ENCODE data around the gene BCR. TPM values are rescaled to one million over a fixed set of nuclear protein-coding genes. Genes with fewer than 3 reads are reported as not detected.

BCR gene
- total RNA-seq, 1 donor from 2014 or later = 32.0 TPM

DNA sequence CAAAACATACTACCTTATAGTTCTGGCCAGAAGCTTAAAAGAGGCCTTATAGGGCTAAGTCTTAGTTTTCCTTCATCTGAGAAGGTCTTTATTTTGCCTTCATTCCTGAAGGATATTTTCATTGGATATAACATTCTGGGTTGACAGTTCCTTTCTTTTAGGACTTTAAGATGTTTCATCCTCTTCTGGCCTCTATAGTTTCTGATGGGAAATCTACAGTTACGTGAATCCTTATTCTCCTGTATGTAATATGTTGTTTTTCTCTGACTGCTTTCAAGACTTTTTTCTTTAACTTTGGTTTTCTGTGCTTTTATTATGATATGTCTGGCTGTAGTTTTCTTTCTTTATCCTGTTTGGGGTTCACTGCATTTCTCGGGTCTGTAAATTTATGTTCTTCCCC, 48.2 kb downstream of the BCR start:
- Mint-ChIP-seq H3K27ac (no peak overlapping the region), H3K9me3 (peaks cover 25% of the 10 kb centered on the region), H3K4me1 (ENCODE audit: low read depth) (peaks cover 30% of the 10 kb centered on the region), H3K4me3 (ENCODE audit: low read depth) (no peak overlapping the region), H3K36me3 (ENCODE audit: low read depth) (peaks cover 42% of the 10 kb centered on the region), H3K27me3 (ENCODE audit: low read depth) (no peaks in the 10 kb centered on the region)
- no peak for DNase-seq (ENCODE audit: low spot score)
- intact Hi-C loops (cut with micrococcal nuclease) = no loop called here

DNA sequence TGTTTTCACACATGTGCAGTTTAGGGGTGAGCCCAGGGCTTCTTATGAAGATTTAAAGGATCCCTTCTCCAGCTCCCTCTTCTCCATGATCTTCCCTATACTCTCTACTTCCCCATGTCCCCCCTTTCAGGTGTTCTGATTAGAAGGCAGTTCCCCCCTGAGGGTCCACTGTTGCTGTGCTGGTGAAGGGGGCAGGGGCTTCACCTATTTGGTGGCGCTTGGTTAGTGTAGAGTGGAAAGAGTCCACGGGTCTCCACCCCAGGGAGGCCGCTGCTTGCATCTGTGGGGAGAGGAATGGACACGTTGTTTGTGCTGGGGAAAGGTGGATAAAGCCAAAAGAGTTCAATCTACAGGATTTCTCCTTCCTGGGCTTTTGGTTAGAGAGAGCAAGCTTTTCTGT, 49.3 kb downstream of the BCR start:
- Mint-ChIP-seq H3K27ac (no peak overlapping the region), H3K36me3 (ENCODE audit: low read depth) (peaks cover 49% of the 10 kb centered on the region)

DNA sequence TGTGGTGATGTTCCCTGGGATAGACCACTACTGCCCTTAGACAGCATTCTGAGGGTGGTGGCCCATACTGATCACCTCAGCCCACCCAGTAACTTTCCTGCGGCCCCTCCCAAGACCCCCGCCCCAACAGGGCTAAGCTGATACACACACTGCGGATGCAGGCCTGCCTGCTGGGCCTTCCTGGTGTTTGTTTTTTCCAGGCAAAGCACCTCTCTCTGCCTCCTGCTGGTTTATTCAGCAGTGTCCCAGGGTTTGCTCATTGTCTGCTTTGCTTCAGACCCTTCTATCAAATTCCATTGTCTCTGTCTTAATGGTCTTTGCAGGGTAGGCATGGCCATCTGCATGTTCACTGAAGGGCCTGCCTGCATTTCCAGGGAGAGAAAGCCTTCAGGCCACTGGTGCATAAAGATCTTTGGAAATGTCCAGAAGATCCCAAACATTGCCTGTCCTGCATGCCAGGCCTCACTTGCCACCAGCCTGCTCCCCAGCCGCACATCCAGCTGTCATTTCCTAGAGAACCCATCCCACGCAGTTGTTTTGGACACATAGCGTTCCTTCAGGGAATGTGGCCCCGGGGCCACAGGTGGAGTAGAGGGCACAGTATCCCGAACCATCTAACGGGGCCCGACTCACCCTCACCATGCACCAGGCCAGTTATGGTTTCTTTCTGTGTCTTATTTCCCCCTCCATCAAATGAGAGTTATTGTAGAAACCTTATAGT, 50.2 kb downstream of the BCR start:
- Mint-ChIP-seq H3K36me3 (ENCODE audit: low read depth) (peaks cover 49% of the 10 kb centered on the region), H3K4me3 (ENCODE audit: low read depth) (no peak overlapping the region), H3K27ac (no peak overlapping the region), H3K4me1 (ENCODE audit: low read depth) (peaks cover 25% of the 10 kb centered on the region), H3K27me3 (ENCODE audit: low read depth) (no peaks in the 10 kb centered on the region), H3K9me3 (peaks cover 28% of the 10 kb centered on the region)
- no peak for DNase-seq (ENCODE audit: low spot score)
- intact Hi-C loops (cut with micrococcal nuclease) = no loop called here

More for the DNA sequence above, 49.3 kb downstream of the BCR start:
- H3K4me3 Mint-ChIP-seq (ENCODE audit: low read depth) = no peak overlapping the region
- DNase-seq (ENCODE audit: low spot score) = no peak
- peaks cover 34% of the 10 kb centered on the region for H3K4me1 Mint-ChIP-seq (ENCODE audit: low read depth)
- H3K9me3 Mint-ChIP-seq = peaks cover 28% of the 10 kb centered on the region
- H3K27me3 Mint-ChIP-seq (ENCODE audit: low read depth) = no peaks in the 10 kb centered on the region
- intact Hi-C loops (cut with micrococcal nuclease) = no loop called here

DNA sequence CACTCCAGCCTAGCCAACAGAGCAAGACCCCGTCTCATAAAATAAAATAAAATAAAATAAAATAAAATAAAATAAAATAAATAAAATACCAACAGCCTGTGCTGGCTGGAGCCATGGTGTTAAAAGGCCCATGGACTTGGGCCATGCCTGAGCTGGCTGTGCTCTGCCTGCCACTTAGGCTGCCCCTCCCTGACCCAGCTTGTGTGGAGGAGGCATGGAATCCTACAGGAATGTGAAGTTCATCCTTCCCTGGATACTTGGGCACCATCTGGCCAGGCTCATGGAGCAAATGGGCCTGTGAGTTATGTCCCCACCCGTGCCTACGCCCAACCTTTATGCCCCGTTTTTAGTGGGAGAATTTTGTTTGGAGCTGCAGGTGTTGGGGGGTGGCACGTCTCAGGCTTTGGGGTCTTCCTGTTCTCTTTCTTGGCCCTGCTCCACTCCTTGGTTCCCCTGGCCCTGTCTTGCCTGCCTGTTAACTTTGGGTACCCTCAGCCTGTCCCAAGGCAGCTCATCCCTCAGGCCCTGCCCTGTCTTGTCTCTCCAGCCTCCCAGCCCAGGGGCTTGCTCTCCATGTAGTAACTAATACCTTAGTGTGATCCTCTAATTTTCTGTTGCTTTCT, 51.3 kb downstream of the BCR start:
- Mint-ChIP-seq H3K4me1 (ENCODE audit: low read depth) (peaks cover 14% of the 10 kb centered on the region), H3K36me3 (ENCODE audit: low read depth) (peaks cover 48% of the 10 kb centered on the region)

DNA sequence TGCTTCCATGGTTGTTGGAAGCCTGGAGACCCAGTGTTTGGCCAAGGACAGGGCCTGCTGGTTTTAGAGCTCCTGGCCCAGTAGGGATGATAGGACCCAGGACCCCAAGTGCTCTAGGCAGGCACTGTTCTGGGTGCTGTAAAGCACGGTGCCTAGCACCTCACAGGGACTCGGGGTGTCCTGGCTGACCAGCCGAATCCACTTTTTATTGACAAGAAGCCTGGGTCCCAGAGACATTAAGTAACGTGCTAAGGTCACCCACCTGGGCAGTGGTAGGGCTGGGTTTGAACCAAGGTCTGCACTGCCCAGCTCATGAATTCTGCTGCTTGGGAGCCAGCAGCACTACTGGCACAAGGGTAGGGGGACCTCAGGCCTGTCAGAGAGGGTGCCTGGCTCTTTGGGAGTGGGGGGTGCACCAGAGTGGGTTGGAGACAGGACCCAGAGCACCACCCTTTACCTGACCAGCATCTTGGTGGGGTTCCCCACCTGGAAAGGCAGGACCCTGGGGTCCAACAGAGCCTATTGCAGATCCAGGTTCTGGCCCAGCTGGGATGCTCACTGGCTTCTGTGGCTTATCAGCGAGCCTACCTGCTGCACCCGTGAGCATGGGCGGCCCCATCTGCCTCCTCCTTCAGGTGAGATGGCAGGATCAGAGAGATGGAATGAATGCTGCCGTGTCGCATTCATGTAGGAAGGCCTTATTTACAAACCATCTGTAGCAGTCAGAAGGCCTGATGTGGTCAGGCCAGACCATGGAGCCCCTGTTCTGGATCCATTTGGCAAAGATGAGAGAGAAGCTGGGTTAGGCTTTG, 52.0 kb downstream of the BCR start:
- H3K27ac Mint-ChIP-seq = no peak overlapping the region
- intact Hi-C loops (cut with micrococcal nuclease) = no loop called here
- no peak overlapping the region for H3K4me3 Mint-ChIP-seq (ENCODE audit: low read depth)
- H3K36me3 Mint-ChIP-seq (ENCODE audit: low read depth) = peaks cover 42% of the 10 kb centered on the region
- H3K4me1 Mint-ChIP-seq (ENCODE audit: low read depth) = peaks cover 13% of the 10 kb centered on the region
- DNase-seq (ENCODE audit: low spot score) = no peak
- H3K9me3 Mint-ChIP-seq = peaks cover 28% of the 10 kb centered on the region
- H3K27me3 Mint-ChIP-seq (ENCODE audit: low read depth) = no peaks in the 10 kb centered on the region

More for the DNA sequence above, 51.3 kb downstream of the BCR start:
- no peak for DNase-seq (ENCODE audit: low spot score)
- H3K9me3 Mint-ChIP-seq = peaks cover 28% of the 10 kb centered on the region
- no peak overlapping the region for H3K4me3 Mint-ChIP-seq (ENCODE audit: low read depth)
- no peaks in the 10 kb centered on the region for H3K27me3 Mint-ChIP-seq (ENCODE audit: low read depth)
- intact Hi-C loops (cut with micrococcal nuclease) = no loop called here
- H3K27ac Mint-ChIP-seq = no peak overlapping the region

DNA sequence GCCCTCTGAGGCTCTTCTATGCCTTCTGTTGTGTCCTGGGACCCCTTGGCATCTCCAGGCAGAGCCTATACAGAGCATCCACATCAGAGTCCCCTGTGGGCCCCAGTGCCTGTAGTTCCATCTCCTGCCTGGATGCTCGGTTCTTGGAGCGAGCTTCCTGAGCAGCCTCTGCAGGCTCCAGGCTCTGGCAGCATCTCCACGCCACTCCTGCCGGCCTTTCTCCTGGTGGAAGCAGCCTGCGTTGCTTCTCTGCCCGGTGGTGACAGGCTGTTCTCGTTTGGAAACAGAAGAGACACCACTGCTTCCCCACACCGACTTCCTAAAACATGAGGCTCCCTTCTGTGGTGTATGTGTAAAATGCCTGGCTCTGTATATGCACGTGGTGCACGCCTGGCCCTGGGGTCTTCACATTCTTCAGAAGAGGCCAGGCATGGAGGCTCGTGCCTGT, 52.8 kb downstream of the BCR start:
- Mint-ChIP-seq H3K4me1 (ENCODE audit: low read depth) (peaks cover 20% of the 10 kb centered on the region), H3K9me3 (peaks cover 22% of the 10 kb centered on the region), H3K27ac (no peak overlapping the region), H3K27me3 (ENCODE audit: low read depth) (no peaks in the 10 kb centered on the region), H3K4me3 (ENCODE audit: low read depth) (no peak overlapping the region), H3K36me3 (ENCODE audit: low read depth) (peaks cover 36% of the 10 kb centered on the region)
- intact Hi-C loops (cut with micrococcal nuclease) = no loop called here
- DNase-seq (ENCODE audit: low spot score) = no peak

DNA sequence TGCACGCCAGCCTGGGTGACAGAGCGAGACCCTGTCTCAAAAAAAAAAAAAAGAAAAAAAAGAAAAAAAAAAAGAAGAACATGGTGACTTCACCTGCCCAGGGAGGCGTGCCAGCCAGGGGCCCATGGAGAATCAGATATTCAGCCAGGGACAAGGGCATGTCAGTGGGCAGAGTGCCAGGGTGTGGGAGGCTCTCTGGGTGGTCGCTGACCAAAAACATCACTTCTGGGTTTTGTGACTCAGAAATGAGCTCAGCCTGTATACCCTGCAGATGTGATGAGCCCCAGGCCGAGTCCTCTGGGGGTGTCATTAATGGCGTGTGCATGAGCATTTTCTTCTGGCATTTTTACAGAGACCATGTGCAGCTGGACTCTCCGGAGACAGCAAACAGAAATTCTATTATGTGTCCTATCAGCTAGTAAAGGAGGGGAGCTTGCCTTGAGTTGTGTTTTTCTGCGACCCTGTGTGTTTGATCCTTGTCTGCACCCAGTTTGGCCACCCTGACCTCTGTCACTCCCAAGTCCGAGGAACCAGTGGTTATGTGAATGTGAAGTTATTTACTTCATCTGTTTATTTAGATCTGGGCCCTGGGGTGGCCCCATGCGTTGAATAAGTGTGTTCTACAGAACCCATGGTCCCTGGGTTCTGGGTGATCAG, 53.6 kb downstream of the BCR start:
- DNase-seq (ENCODE audit: low spot score) = no peak
- Mint-ChIP-seq H3K27me3 (ENCODE audit: low read depth) (no peaks in the 10 kb centered on the region), H3K4me3 (ENCODE audit: low read depth) (no peak overlapping the region), H3K4me1 (ENCODE audit: low read depth) (peaks cover 16% of the 10 kb centered on the region), H3K36me3 (ENCODE audit: low read depth) (peaks cover 29% of the 10 kb centered on the region), H3K27ac (no peak overlapping the region), H3K9me3 (peaks cover 14% of the 10 kb centered on the region)
- intact Hi-C loops (cut with micrococcal nuclease) = no loop called here

DNA sequence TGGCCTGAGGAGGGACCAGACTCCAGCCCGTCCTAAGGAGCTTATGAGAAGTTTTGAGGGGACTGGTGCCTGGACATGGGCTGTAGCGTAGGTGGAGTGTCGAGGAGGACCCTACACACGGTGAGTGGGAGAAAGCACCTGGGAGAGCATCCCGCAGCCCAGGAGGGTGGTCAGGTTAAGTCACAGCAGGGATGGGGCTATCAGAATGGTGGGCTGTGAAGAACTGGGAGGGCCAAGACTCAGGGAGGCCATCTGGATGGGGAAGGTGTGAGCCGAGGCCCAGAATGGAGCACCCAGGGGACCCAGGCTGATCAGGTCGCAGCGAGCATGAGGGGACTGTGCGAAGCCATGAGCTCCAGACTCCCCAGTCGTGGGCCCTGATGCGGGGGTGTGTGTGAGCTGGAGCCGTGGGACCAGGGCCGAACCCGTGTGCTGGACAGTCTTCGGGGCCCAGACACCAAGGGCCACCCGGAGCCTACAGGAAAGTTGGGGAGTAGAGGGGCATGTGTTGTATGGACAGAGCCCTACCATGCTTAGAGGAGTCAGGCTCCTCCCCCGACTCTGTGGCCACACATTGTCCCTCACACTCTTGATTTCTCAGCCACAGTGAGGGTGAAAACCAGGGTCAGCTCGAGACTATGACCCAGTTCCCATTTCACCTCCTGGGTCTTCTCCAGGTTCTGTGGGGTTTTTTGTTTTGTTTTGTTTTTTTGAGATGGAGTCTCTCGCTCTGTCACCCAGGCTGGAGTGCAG, 54.3 kb downstream of the BCR start:
- Mint-ChIP-seq H3K9me3 (peaks cover 7% of the 10 kb centered on the region), H3K36me3 (ENCODE audit: low read depth) (peaks cover 24% of the 10 kb centered on the region), H3K27me3 (ENCODE audit: low read depth) (no peaks in the 10 kb centered on the region), H3K27ac (no peak overlapping the region), H3K4me1 (ENCODE audit: low read depth) (peaks cover 16% of the 10 kb centered on the region), H3K4me3 (ENCODE audit: low read depth) (no peak overlapping the region)
- DNase-seq (ENCODE audit: low spot score) = no peak
- intact Hi-C loops (cut with micrococcal nuclease) = no loop called here

- Mint-ChIP-seq H3K9me3 (peaks cover 3% of the 10 kb centered on the region), H3K36me3 (ENCODE audit: low read depth) (peaks cover 16% of the 10 kb centered on the region), H3K27me3 (ENCODE audit: low read depth) (no peaks in the 10 kb centered on the region), H3K4me1 (ENCODE audit: low read depth) (peaks cover 16% of the 10 kb centered on the region), H3K4me3 (ENCODE audit: low read depth) (no peak overlapping the region), H3K27ac (no peak overlapping the region)
- no peak for DNase-seq (ENCODE audit: low spot score)
- intact Hi-C loops (cut with micrococcal nuclease) = no loop called here
These were observed 55.1 kb downstream of the BCR start for GRCh38 chr22:23235425-23235824.

DNA sequence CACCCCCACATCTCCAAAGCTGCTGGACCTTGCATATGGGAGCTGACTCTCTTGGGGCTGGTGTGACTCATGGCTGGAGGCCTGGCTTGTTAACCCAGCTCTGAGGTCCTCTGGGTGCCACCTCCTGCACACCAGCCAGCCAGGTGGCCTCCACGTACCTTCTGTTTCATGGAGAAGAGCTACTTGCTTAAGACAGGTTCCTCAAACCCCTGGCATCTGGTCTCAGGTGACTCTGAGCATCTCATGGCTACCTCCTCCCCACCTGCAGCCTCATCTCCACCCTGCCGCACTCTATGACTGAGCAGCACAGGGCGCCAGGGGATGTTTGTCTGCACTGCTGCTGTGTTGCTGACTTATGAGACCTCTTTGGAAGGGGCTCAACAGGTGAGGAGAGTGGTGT, 55.7 kb downstream of the BCR start:
- peaks cover 3% of the 10 kb centered on the region for H3K9me3 Mint-ChIP-seq
- no peak overlapping the region for H3K4me3 Mint-ChIP-seq (ENCODE audit: low read depth)
- H3K27me3 Mint-ChIP-seq (ENCODE audit: low read depth) = no peaks in the 10 kb centered on the region
- no peak overlapping the region for H3K27ac Mint-ChIP-seq
- peaks cover 18% of the 10 kb centered on the region for H3K36me3 Mint-ChIP-seq (ENCODE audit: low read depth)
- peaks cover 21% of the 10 kb centered on the region for H3K4me1 Mint-ChIP-seq (ENCODE audit: low read depth)
- intact Hi-C loops (cut with micrococcal nuclease) = no loop called here
- no peak for DNase-seq (ENCODE audit: low spot score)

DNA sequence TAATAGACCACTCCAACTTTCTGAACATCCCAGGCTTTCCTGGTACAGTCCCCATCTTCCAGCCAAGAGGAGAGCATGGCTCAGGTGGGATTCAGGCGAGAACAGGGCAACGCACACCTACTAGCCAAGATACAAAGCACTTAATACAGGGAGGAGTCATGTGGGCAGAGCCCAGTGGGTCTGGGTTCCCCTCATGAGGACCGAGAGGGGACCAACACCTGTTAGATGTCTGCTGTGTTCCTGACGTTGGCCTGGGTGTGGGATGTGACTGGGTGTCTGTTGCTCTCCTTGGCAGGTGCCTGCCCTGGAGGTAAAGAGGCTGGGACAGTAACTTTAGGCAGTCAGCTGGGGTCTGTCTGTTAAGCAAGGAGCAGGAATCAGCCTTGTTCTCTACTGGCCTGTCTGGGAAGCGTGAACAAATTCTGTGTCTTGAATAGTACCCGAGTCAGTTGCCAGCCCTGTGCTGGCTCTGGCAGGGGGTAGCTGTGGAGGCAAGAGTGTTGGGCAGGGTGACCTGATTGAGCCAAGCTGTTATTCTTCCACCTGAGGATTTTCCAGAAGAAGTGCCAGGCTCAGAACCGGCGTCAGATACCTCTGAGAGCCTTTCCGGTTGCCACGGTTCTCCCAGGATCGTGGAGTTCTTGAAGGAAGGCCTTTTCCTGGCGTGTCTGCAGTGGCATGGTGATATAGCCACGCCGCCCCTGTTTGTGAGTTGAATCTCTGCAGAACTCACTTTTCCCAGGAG, 56.3 kb downstream of the BCR start:
- Mint-ChIP-seq H3K36me3 (ENCODE audit: low read depth) (peaks cover 18% of the 10 kb centered on the region), H3K4me1 (ENCODE audit: low read depth) (peaks cover 24% of the 10 kb centered on the region), H3K27me3 (ENCODE audit: low read depth) (no peaks in the 10 kb centered on the region), H3K4me3 (ENCODE audit: low read depth) (no peak overlapping the region), H3K9me3 (peaks cover 3% of the 10 kb centered on the region), H3K27ac (no peak overlapping the region)
- DNase-seq (ENCODE audit: low spot score) = no peak
- intact Hi-C loops (cut with micrococcal nuclease) = no loop called here
